ENCODE measurements around the gene LRTM2.

- TF ChIP-seq CTCF (IDR thresholded peaks at IDR 0.05; ENCODE audit: low read depth, low read length, missing input control) (no peak), TAF1 (conservative IDR thresholded peaks at IDR 0.05) (no peak), JUND (IDR thresholded peaks at IDR 0.05) (no peak), NR2F2 (IDR thresholded peaks at IDR 0.05) (no peak), GABPA (IDR thresholded peaks at IDR 0.05 in 1 of 2, conservative IDR thresholded peaks at IDR 0.05 in 1 of 2) (no peak), FOXA1 (IDR thresholded peaks at IDR 0.05) (no peak)
These were observed 48.8 kb downstream of the LRTM2 start for GRCh38 chr12:1869145-1869544.

Data from liver (tissue), 3 donors.